HG03571 (cell line): ENCODE measurements around the gene FBRSL1.

Source experiments
- ATAC-seq: cut with Tn5 transposase; IDR thresholded peaks from one replicate; pipeline ENCODE4 v1.9.1; 2021; ENCODE audit not compliant: unreplicated experiment

FBRSL1 gene

GRCh38 chr12:132554845-132555630, 65.1 kb downstream of the FBRSL1 start:
- ATAC-seq: no peak

DNA sequence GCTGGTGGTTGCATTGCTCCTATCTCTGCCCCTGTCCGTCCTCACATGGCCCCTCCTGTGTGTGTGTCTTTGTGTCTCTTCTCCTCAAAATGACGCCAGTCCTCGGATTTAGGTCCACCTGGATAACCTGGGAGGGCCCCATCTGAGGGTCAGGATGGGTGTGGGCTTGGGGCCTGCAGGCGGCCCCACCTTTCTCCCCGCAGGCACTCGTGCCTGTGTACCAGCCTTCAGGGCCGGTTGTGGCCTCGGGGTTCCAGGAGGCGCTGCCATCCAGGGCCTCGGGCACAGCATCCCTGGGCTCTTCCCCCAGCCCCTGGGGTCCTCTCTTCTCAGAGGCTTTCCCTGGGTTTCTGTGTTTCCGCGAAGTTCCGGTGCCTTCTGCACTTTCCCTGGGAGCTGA, 65.7 kb downstream of the FBRSL1 start:
- ATAC-seq: no peak

DNA sequence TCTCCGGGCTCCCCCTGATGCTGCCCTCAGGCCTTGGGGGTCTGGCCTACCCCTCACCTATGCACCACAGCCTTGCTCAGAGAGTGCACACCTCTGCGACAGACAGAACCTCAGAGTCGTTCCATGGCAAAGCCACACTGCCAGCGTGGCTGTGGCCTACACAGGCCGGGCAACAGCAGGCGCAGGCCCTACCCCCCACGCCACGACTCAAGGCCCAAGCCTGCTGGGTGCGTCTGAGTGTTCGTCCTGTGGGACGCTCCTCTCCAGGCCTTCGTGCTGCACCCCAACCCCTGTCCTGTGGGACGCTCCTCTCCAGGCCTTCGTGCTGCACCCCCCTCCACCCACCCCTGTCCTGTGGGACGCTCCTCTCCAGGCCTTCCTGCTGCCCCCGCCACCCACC, 66.3 kb downstream of the FBRSL1 start:
- no peak for ATAC-seq

DNA sequence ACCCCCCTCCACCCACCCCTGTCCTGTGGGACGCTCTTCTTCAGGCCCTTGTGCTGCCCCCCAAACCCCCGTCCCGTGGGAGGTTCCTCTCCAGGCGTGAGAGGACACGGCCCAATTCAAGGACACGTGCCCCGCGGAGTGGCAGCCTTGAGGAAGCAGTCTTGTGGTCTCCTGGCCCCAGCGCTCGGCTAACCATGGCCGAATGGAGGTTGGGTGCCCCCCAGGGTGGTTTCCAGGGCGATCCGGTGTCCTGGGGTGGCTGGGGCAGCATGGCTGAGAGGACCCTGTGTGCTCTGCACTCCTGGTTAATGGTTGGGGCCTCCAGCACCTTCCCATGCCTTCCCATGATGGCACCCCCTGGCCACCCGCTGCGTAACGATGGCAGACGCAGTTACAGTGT, 66.8 kb downstream of the FBRSL1 start:
- ATAC-seq: no peak

- no peak for ATAC-seq
These were observed 67.5 kb downstream of the FBRSL1 start for GRCh38 chr12:132557291-132558015.

DNA sequence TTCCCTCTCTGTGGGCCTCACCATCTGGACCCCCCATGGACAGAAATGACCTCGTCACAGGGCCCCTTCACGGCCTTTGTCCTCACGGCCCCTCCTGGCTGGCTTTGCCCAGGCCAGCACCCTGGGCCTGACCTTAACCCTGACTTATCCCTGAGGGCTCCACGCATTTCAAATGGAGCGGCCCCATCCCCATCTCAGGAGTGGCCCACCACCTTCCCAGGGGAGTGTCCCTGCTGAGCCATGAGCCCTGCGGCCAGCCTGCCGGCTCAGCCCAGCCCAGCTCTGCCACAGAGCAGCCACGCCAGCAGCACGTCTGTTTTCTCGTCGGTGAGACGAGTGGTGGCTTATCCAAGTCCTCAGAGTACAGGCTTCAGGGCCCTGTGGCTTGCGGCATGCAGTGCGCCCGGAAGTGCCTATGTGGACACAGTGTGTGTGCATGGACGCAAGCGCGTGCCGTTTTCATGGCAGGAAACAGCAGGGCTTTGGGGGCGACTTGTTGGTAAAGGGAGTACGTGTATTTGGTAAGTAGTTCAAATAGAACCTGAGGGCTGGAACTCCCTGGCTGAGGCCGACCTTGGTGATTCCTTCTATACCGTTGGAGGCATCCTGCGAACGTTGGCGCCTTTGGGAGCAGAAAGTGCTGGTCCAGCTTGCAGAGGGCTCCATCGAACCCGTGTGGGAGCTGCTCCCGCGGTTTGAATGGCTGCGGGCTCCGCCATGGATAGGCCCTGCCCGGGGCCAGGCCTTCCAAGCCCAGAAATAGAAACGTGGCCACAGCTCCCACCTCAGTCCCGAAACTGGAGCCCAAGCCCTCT, 68.3 kb downstream of the FBRSL1 start:
- ATAC-seq: no peak

- no peak for ATAC-seq
These were observed 69.1 kb downstream of the FBRSL1 start for GRCh38 chr12:132558861-132559623.

DNA sequence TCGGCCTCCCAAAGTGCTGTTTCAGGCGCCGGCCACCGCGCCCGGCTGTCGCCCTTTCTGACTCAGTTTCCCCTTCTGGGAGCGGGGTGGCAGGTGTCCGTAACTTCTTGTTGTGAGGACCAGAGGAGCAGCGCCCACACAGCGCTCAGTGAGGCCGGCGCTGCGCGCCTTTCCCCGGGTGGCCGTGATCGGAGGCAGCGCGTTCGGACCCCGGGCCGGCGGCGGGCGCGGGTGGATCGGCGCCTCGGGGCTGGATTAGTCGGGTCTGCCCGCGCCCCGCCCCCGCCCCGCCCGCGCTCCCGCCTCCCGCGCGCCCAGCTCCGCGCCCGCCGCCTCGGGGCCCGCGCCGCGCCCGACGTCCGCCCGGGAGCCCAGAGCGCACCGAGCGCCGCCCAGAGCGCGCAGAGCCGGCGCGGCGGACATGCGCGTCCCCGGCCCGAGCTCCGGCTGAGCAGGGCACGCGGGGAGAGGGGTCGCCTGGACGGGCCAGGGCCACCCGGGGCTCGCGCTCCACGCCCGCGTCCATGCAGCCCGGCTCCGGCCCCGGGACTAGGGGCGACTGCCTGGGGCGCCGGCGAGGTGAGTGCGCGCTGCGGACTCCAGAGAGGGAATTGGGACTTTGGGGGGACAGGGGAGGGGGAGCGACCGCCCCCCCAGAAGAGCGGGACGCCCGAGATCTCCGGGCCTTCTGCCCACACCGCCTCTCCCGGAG, 69.9 kb downstream of the FBRSL1 start:
- ATAC-seq: no peak

DNA sequence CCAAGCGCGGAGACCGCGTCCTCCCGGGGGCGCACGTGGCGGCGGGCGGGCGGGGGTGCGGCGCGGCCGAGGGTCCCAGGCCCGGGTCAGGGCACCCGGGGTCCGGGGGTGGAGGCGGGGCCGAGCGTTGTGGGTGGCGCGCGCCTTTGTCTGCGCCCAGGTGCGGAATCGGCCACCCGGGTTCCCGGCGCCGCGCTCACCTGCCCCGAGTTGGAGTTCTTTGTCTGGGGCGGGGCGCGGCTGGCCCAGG, 70.3 kb downstream of the FBRSL1 start:
- no peak for ATAC-seq

- ATAC-seq: no peak
These were observed 70.9 kb downstream of the FBRSL1 start for GRCh38 chr12:132560614-132561426.
